NCI-H1092 treated with DMSO at 0.1 percent for 48 hours (cell line): ENCODE results near the gene PCSK2.

Experiments
- DNase-seq: peaks from one replicate; lab custom pipeline; 2025; lab: John Stamatoyannopoulos, UW

Gene PCSK2

GRCh38 chr20:17446171-17446570, 219.3 kb downstream of the PCSK2 start:
- DNase-seq = no peak

GRCh38 chr20:17448071-17448470, 221.2 kb downstream of the PCSK2 start:
- DNase-seq = no peak

- DNase-seq = no peak
Observed at GRCh38 chr20:17449031-17449430, 222.2 kb downstream of the PCSK2 start.

- DNase-seq = no peak
Observed at GRCh38 chr20:17452441-17452840, 225.6 kb downstream of the PCSK2 start.

- DNase-seq = no peak
Observed at GRCh38 chr20:17453592-17453991, 226.8 kb downstream of the PCSK2 start.

- no peak for DNase-seq
Observed at GRCh38 chr20:17456279-17456678, 229.4 kb downstream of the PCSK2 start.

GRCh38 chr20:17457079-17457478, 230.2 kb downstream of the PCSK2 start:
- DNase-seq = no peak

GRCh38 chr20:17457588-17458190, 230.8 kb downstream of the PCSK2 start:
- no peak for DNase-seq

GRCh38 chr20:17460119-17460518, 233.3 kb downstream of the PCSK2 start:
- DNase-seq = no peak

- DNase-seq = no peak
Observed at GRCh38 chr20:17461941-17462340, 235.1 kb downstream of the PCSK2 start.

- no peak for DNase-seq
Observed at GRCh38 chr20:17463711-17464110, 236.9 kb downstream of the PCSK2 start.

- DNase-seq = no peak
Observed at GRCh38 chr20:17465236-17465635, 238.4 kb downstream of the PCSK2 start.

- DNase-seq = no peak
Observed at GRCh38 chr20:17466641-17467040, 239.8 kb downstream of the PCSK2 start.

GRCh38 chr20:17467120-17467655, 240.3 kb downstream of the PCSK2 start:
- no peak for DNase-seq

GRCh38 chr20:17468073-17468840, 241.4 kb downstream of the PCSK2 start:
- no peak for DNase-seq

- no peak for DNase-seq
Observed at GRCh38 chr20:17469246-17470030, 242.6 kb downstream of the PCSK2 start.

- no peak for DNase-seq
Observed at GRCh38 chr20:17470521-17470920, 243.7 kb downstream of the PCSK2 start.

- DNase-seq = no peak
Observed at GRCh38 chr20:17470973-17471372, 244.1 kb downstream of the PCSK2 start.

- peak; percentile 15 for DNase-seq
Observed at GRCh38 chr20:17471606-17472187, 244.9 kb downstream of the PCSK2 start.

- DNase-seq = no peak
Observed at GRCh38 chr20:17473659-17474058, 246.8 kb downstream of the PCSK2 start.

GRCh38 chr20:17479063-17479657, 252.3 kb downstream of the PCSK2 start:
- DNase-seq = no peak

GRCh38 chr20:17480696-17481095, 253.9 kb downstream of the PCSK2 start:
- no peak for DNase-seq
